GM23338 (cell line): ENCODE results near the gene MAP4K4. TPM values are rescaled to one million over a fixed set of nuclear protein-coding genes. Genes with fewer than 3 reads are reported as not detected.

Experiments used
- ATAC-seq: fragments of 200-7000 bp; cut with Tn5 transposase; 3 replicates; pipeline ENCODE4 v1.9.1; 2020
- DNase-seq: peaks from one replicate; pipeline ENCODE4 v3.0.0-alpha.2; 2015; ENCODE audit warnings: low spot score
- H2AFZ ChIP-seq: fragments of 200-600 bp; sonication (generic); 2 replicates; pipeline ENCODE4 v1.8.0; 2016; ENCODE audit warnings: antibody characterized with exemption, mild to moderate bottlenecking, moderate library complexity
- H3F3A ChIP-seq: fragments of 200-600 bp; sonication (generic); replicated peaks from 2 replicates; pipeline ENCODE4 v1.8.0; 2017; ENCODE audit warnings: antibody characterized with exemption, mixed run types, low read depth
- H3K27ac ChIP-seq: fragments of 200-600 bp; sonication (generic); 2 replicates; pipeline ENCODE4 v1.6.1; 2016; ENCODE audit warnings: low read depth
- H3K27me3 ChIP-seq: fragments of 200-600 bp; sonication (generic); 2 replicates; pipeline ENCODE4 v1.8.0; 2016; ENCODE audit warnings: mild to moderate bottlenecking, mixed run types, moderate library complexity; ENCODE audit not compliant: insufficient read depth
- H3K36me3 ChIP-seq: fragments of 200-600 bp; sonication (generic); 2 replicates; pipeline ENCODE4 v1.8.0; 2016; ENCODE audit warnings: mild to moderate bottlenecking; ENCODE audit not compliant: insufficient read depth
- H3K4me1 ChIP-seq: fragments of 200-600 bp; sonication (generic); 2 replicates; pipeline ENCODE4 v1.8.0; 2016; ENCODE audit warnings: mild to moderate bottlenecking, moderate library complexity; ENCODE audit not compliant: insufficient read depth
- H3K4me2 ChIP-seq: fragments of 200-600 bp; sonication (generic); 2 replicates; pipeline ENCODE4 v1.7.1; 2017; ENCODE audit warnings: mixed run types
- H3K4me3 ChIP-seq: fragments of 200-600 bp; sonication (generic); 2 replicates; pipeline ENCODE4 v1.6.1; 2016; ENCODE audit warnings: mixed run types
- H3K79me2 ChIP-seq: fragments of 200-600 bp; sonication (generic); replicated peaks from 2 replicates; pipeline ENCODE4 v1.8.0; 2017; ENCODE audit warnings: mild to moderate bottlenecking; ENCODE audit not compliant: insufficient read depth
- H3K9me2 ChIP-seq: fragments of 200-600 bp; sonication (generic); 2 replicates; pipeline ENCODE4 v1.8.0; 2017; ENCODE audit not compliant: insufficient read depth
- H4K20me1 ChIP-seq: fragments of 200-600 bp; sonication (generic); replicated peaks from 2 replicates; pipeline ENCODE4 v1.8.0; 2017; ENCODE audit warnings: mild to moderate bottlenecking; ENCODE audit not compliant: insufficient read depth
- H3K27ac Mint-ChIP-seq: 2 replicates; pipeline ENCODE4 v1.8.0; 2020; ENCODE audit warnings: inconsistent platforms, mild to moderate bottlenecking, moderate library complexity, mixed read lengths
- H3K27me3 Mint-ChIP-seq: 3 replicates; pipeline ENCODE4 v1.8.0; 2022; ENCODE audit warnings: low read depth, mild to moderate bottlenecking, moderate library complexity, mixed read lengths, inconsistent platforms; ENCODE audit not compliant: insufficient read depth, poor library complexity
- H3K36me3 Mint-ChIP-seq: 3 replicates; pipeline ENCODE4 v1.8.0; 2021; ENCODE audit warnings: low read depth, mild to moderate bottlenecking, inconsistent platforms, moderate library complexity, mixed read lengths
- H3K4me1 Mint-ChIP-seq: 3 replicates; pipeline ENCODE4 v1.8.0; 2020; ENCODE audit warnings: mild to moderate bottlenecking, inconsistent platforms, mixed read lengths
- H3K4me3 Mint-ChIP-seq: 3 replicates; pipeline ENCODE4 v1.8.0; 2021; ENCODE audit warnings: moderate library complexity, mild to moderate bottlenecking, inconsistent platforms, mixed read lengths
- H3K9me3 Mint-ChIP-seq: 3 replicates; pipeline ENCODE4 v1.8.0; 2020; ENCODE audit warnings: moderate library complexity, mild to moderate bottlenecking, inconsistent platforms, mixed read lengths
- CREB1 ChIP-seq: fragments of 250-450 bp; sonication (Bioruptor Pico); IDR thresholded peaks from 2 replicates; pipeline ENCODE4 v1.5.0; 2020; ENCODE audit warnings: low read depth, mild to moderate bottlenecking, moderate library complexity
- EZH2 ChIP-seq: fragments of 200-600 bp; sonication (generic); IDR thresholded peaks from one replicate; pipeline ENCODE4 v1.8.0; 2017; ENCODE audit warnings: antibody characterized with exemption, mild to moderate bottlenecking, low read depth; ENCODE audit not compliant: unreplicated experiment
- EZH2phosphoT487 ChIP-seq: fragments of 200-600 bp; sonication (generic); IDR thresholded peaks from one replicate; pipeline ENCODE4 v1.8.1; 2018; ENCODE audit warnings: antibody characterized with exemption; ENCODE audit not compliant: unreplicated experiment
- JUNB ChIP-seq: IDR thresholded peaks from one replicate; pipeline ENCODE4 v1.6.1; 2016; ENCODE audit warnings: antibody characterized with exemption; ENCODE audit not compliant: unreplicated experiment
- NANOG ChIP-seq: IDR thresholded peaks from 2 replicates; pipeline ENCODE4 v1.6.1; 2016; ENCODE audit warnings: antibody characterized with exemption, borderline replicate concordance
- POLR2AphosphoS5 ChIP-seq: IDR thresholded peaks from 2 replicates; pipeline ENCODE4 v1.6.1; 2016; ENCODE audit warnings: antibody characterized with exemption, low read depth
- STAT1 ChIP-seq: IDR thresholded peaks from one replicate; pipeline ENCODE4 v1.6.1; 2016; ENCODE audit warnings: antibody characterized with exemption; ENCODE audit not compliant: unreplicated experiment
- ZNF114 ChIP-seq: fragments of 250-450 bp; sonication (Bioruptor Pico); IDR thresholded peaks from 2 replicates; pipeline ENCODE4 v1.5.0; 2020; ENCODE audit warnings: mild to moderate bottlenecking, moderate library complexity
- ZNF331 ChIP-seq: fragments of 250-450 bp; sonication (Bioruptor Pico); IDR thresholded peaks from 2 replicates; pipeline ENCODE4 v1.5.0; 2020; ENCODE audit warnings: low read depth, mild to moderate bottlenecking, moderate library complexity
- ZNF462 ChIP-seq: fragments of 250-450 bp; sonication (Bioruptor Pico); IDR thresholded peaks from 2 replicates; pipeline ENCODE4 v1.5.0; 2020; ENCODE audit warnings: mild to moderate bottlenecking, moderate library complexity
- polyA plus RNA-seq: library from polyadenylated mRNA; unstranded; fragments of >200 nt; fragmentation: Nextera tagmentation; extraction: Ambion mirVana; gene quantifications from 2 replicates; pipeline ENCODE4 v1.2.1, GENCODE V29; 2016
- total RNA-seq: library from RNA; depleted of rRNA; stranded (reverse); fragments of >200 nt; shearing (Covaris generic); gene quantifications from 2 replicates; pipeline ENCODE4 v1.2.3, GENCODE V29; 2014
- TF ChIP-seq, protein P1 (sequence below): IDR thresholded peaks from one replicate; pipeline ENCODE4 v1.6.1; 2018; ENCODE audit warnings: antibody characterized with exemption; ENCODE audit not compliant: unreplicated experiment
- TF ChIP-seq, protein P2 (sequence below), 2 experiments: fragments of 200-600 bp in 1 of 2; sonication (generic) in 1 of 2; conservative IDR thresholded peaks; 2 replicates each; pipeline versions ENCODE4 v1.5.1 to v1.6.1; 2016 to 2017; ENCODE audit warnings: antibody characterized with exemption in 2 of 2, low read depth in 2 of 2, mild to moderate bottlenecking in 2 of 2, moderate library complexity in 1 of 2
- TF ChIP-seq, protein P3 (sequence below): IDR thresholded peaks from 2 replicates; pipeline ENCODE4 v1.6.1; 2016; ENCODE audit warnings: antibody characterized with exemption

The MAP4K4 gene
- total and polyA plus RNA-seq, 2 experiments from 2014 or later: 34.6 to 99.2 TPM

- no peak for TF ChIP-seq EZH2phosphoT487
These were observed 58.8 kb downstream of the MAP4K4 start (continued) for GRCh38 chr2:101756266-101756665.

DNA sequence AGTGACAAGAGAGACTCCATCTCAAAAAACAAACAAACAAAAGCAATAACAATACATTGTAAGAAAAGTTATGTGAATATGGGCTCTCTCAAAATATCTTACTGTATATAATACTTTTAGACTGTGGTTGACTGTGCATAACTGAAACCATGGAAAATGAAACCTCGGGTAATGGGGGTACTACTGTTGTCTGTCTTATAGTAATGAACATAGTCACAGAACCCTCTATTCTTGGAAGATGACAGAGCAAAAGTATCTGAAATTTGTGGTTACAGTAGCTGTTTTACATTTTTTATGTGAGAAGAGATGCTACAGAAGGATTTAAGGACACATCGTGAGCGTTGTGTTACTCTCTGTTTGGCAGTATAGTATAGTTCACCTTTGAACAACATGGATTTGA lies 60.5 kb downstream of the MAP4K4 start:
- peaks cover 96% of the 10 kb centered on the region for H3K79me2 ChIP-seq
- no peaks in the 10 kb centered on the region for H3K27me3 ChIP-seq
- peaks cover 2% of the 10 kb centered on the region for H3K27me3 Mint-ChIP-seq
- DNase-seq (no peak), ATAC-seq (no peak)
- peaks cover 49% of the 10 kb centered on the region for H3K4me1 Mint-ChIP-seq
- no peak overlapping the region for H3K4me2 ChIP-seq
- H3K4me3 ChIP-seq: no peak overlapping the region
- no peaks in the 10 kb centered on the region for H3K36me3 ChIP-seq
- 0 out of 2 replicates have a peak, but pooled peaks cover 4% of the 10 kb centered on the region for H3K9me2 ChIP-seq
- H3K4me3 Mint-ChIP-seq: no peak overlapping the region
- no peak overlapping the region for H3K27ac ChIP-seq
- peaks cover 8% of the 10 kb centered on the region; the same call in 2 of the 3 replicates for H3K9me3 Mint-ChIP-seq
- H3K27ac Mint-ChIP-seq: no peak overlapping the region
- H3K36me3 Mint-ChIP-seq: peaks cover 16% of the 10 kb centered on the region
- peaks cover 44% of the 10 kb centered on the region for H3K4me1 ChIP-seq
- no peaks in the 10 kb centered on the region for H3F3A ChIP-seq
- H2AFZ ChIP-seq: no peak overlapping the region
- H4K20me1 ChIP-seq: peaks cover 36% of the 10 kb centered on the region
- no peak for TF ChIP-seq ZNF331 (CRISPR knock-in tag)
- TF ChIP-seq EZH2phosphoT487: no peak
- TF ChIP-seq, protein P1, sequence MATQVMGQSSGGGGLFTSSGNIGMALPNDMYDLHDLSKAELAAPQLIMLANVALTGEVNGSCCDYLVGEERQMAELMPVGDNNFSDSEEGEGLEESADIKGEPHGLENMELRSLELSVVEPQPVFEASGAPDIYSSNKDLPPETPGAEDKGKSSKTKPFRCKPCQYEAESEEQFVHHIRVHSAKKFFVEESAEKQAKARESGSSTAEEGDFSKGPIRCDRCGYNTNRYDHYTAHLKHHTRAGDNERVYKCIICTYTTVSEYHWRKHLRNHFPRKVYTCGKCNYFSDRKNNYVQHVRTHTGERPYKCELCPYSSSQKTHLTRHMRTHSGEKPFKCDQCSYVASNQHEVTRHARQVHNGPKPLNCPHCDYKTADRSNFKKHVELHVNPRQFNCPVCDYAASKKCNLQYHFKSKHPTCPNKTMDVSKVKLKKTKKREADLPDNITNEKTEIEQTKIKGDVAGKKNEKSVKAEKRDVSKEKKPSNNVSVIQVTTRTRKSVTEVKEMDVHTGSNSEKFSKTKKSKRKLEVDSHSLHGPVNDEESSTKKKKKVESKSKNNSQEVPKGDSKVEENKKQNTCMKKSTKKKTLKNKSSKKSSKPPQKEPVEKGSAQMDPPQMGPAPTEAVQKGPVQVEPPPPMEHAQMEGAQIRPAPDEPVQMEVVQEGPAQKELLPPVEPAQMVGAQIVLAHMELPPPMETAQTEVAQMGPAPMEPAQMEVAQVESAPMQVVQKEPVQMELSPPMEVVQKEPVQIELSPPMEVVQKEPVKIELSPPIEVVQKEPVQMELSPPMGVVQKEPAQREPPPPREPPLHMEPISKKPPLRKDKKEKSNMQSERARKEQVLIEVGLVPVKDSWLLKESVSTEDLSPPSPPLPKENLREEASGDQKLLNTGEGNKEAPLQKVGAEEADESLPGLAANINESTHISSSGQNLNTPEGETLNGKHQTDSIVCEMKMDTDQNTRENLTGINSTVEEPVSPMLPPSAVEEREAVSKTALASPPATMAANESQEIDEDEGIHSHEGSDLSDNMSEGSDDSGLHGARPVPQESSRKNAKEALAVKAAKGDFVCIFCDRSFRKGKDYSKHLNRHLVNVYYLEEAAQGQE: no peak
- no peak for TF ChIP-seq JUNB
- no peak for TF ChIP-seq CREB1 (CRISPR knock-in tag)
- TF ChIP-seq STAT1: no peak
- TF ChIP-seq ZNF114 (CRISPR knock-in tag): no peak
- TF ChIP-seq EZH2: no peak
- TF ChIP-seq NANOG: no peak
- TF ChIP-seq, protein P2, sequence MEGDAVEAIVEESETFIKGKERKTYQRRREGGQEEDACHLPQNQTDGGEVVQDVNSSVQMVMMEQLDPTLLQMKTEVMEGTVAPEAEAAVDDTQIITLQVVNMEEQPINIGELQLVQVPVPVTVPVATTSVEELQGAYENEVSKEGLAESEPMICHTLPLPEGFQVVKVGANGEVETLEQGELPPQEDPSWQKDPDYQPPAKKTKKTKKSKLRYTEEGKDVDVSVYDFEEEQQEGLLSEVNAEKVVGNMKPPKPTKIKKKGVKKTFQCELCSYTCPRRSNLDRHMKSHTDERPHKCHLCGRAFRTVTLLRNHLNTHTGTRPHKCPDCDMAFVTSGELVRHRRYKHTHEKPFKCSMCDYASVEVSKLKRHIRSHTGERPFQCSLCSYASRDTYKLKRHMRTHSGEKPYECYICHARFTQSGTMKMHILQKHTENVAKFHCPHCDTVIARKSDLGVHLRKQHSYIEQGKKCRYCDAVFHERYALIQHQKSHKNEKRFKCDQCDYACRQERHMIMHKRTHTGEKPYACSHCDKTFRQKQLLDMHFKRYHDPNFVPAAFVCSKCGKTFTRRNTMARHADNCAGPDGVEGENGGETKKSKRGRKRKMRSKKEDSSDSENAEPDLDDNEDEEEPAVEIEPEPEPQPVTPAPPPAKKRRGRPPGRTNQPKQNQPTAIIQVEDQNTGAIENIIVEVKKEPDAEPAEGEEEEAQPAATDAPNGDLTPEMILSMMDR (conservative IDR thresholded peaks at IDR 0.05; ENCODE audit: low read depth in 2 of 2): no peak
- TF ChIP-seq, protein P3, sequence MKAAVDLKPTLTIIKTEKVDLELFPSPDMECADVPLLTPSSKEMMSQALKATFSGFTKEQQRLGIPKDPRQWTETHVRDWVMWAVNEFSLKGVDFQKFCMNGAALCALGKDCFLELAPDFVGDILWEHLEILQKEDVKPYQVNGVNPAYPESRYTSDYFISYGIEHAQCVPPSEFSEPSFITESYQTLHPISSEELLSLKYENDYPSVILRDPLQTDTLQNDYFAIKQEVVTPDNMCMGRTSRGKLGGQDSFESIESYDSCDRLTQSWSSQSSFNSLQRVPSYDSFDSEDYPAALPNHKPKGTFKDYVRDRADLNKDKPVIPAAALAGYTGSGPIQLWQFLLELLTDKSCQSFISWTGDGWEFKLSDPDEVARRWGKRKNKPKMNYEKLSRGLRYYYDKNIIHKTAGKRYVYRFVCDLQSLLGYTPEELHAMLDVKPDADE: no peak
- no peak for TF ChIP-seq POLR2AphosphoS5
- TF ChIP-seq ZNF462 (CRISPR knock-in tag): no peak
